CD4-positive, alpha-beta T cell (primary cell): ENCODE data around the gene TBR1. TPM values are rescaled to one million over a fixed set of nuclear protein-coding genes. Genes with fewer than 3 reads are reported as not detected.

Experiments
- ATAC-seq: fragments of 200-7000 bp; cut with Tn5 transposase; one replicate; pipeline ENCODE4 v1.10.0; 2022; ENCODE audit warnings: mild to moderate bottlenecking; ENCODE audit not compliant: poor library complexity
- CTCF ChIA-PET: fragments of 350-600 bp; sonication (Branson Sonifier 250); formaldehyde crosslinking; loops from one replicate; lab custom pipeline; 2021; ENCODE audit warnings: antibody characterized with exemption, inconsistent platforms; lab: Charles Lee
- POLR2A ChIA-PET: fragments of 350-600 bp; sonication (Branson Sonifier 250); formaldehyde crosslinking; loops from one replicate; lab custom pipeline; 2021; ENCODE audit warnings: antibody characterized with exemption, inconsistent platforms; lab: Charles Lee
- DNase-seq, 14 experiments: peaks; one replicate each; pipeline ENCODE4 v3.0.0-alpha.2; 2013 to 2020; ENCODE audit warnings: mixed read lengths in 2 of 14
- H3K27ac ChIP-seq, 2 donors: one replicate each; pipeline versions ENCODE4 v1.5.1 to v1.7.0; 2013; ENCODE audit warnings: low read length in 2 of 2, low read depth in 1 of 2, mild to moderate bottlenecking in 1 of 2
- H3K27me3 ChIP-seq, 2 experiments: 1 replicate in 1 of 2; 2 replicates in 1 of 2; pipeline versions ENCODE4 v1.6.1 to v1.7.0; 2013; ENCODE audit warnings: low read length in 2 of 2, control low read depth in 1 of 2, mild to moderate bottlenecking in 1 of 2, moderate library complexity in 1 of 2; ENCODE audit not compliant: insufficient read depth in 2 of 2, control insufficient read depth in 1 of 2
- H3K36me3 ChIP-seq: one replicate; pipeline ENCODE4 v1.6.1; 2013; ENCODE audit warnings: low read length, control low read depth; ENCODE audit not compliant: insufficient read depth
- H3K4me1 ChIP-seq: one replicate; pipeline ENCODE4 v1.6.1; 2013; ENCODE audit warnings: low read length, control low read depth; ENCODE audit not compliant: insufficient read depth
- H3K4me3 ChIP-seq: one replicate; pipeline ENCODE4 v1.5.1; 2013; ENCODE audit warnings: mild to moderate bottlenecking, low read length, moderate library complexity
- H3K9me3 ChIP-seq, 2 experiments: 1 replicate in 1 of 2; 2 replicates in 1 of 2; pipeline versions ENCODE4 v1.6.1 to v1.7.0; 2013; ENCODE audit warnings: low read length in 2 of 2, mild to moderate bottlenecking in 2 of 2, control low read depth in 1 of 2, moderate library complexity in 1 of 2; ENCODE audit not compliant: control insufficient read depth in 1 of 2, insufficient read depth in 1 of 2
- H3K27ac Mint-ChIP-seq: one replicate; pipeline ENCODE4 v1.8.0; 2020; ENCODE audit warnings: mixed read lengths
- H3K27me3 Mint-ChIP-seq: one replicate; pipeline ENCODE4 v1.8.0; 2021; ENCODE audit warnings: mixed read lengths
- H3K36me3 Mint-ChIP-seq: one replicate; pipeline ENCODE4 v1.8.0; 2021; ENCODE audit warnings: low read depth, mixed read lengths
- H3K4me1 Mint-ChIP-seq: one replicate; pipeline ENCODE4 v1.8.0; 2021; ENCODE audit warnings: low read depth, mixed read lengths
- H3K4me3 Mint-ChIP-seq: one replicate; pipeline ENCODE4 v1.8.0; 2020; ENCODE audit warnings: mild to moderate bottlenecking, mixed read lengths
- H3K9me3 Mint-ChIP-seq: one replicate; pipeline ENCODE4 v1.8.0; 2020; ENCODE audit warnings: mixed read lengths
- intact Hi-C, 2 experiments: fragments of 100-400 bp; cut with DNase I in 1 of 2; cut with micrococcal nuclease in 1 of 2; formaldehyde crosslinking; loops; one replicate each; pipeline versions ENCODE4 v1.15.1 to v1.9.0; 2023 to 2025; cut with DNase I, micrococcal nuclease
- polyA plus RNA-seq, 2 donors: library from polyadenylated mRNA; unstranded; fragments of 120-200 nt; gene quantifications; one replicate each; pipeline ENCODE4 v1.2.1, GENCODE V29; 2013
- total RNA-seq, 174 experiments: library from RNA in 2 of 174; stranded (reverse) in 2 of 174; gene quantifications; one replicate each; pipeline ENCODE4 v1.2.3 and lab custom pipeline; 2021 to 2026
- TF ChIP-seq, protein P1 (sequence below): fragments of 200-600 bp; IDR thresholded peaks from one replicate; pipeline ENCODE4 v1.8.0; 2022; ENCODE audit warnings: antibody characterized with exemption, mild to moderate bottlenecking

The TBR1 gene
- total RNA-seq (not detected), total RNA-seq (lab: John Stamatoyannopoulos, UW) (0 to 0.23 (median 0) reads per million in 172 experiments)
- not detected for polyA plus RNA-seq (2013, experiment 1 of 2)
- polyA plus RNA-seq (2013, experiment 2 of 2): not detected

- intact Hi-C loops: loop anchor here in 1 of 2 experiments (5.0 kb wide), 1 partner anchor 279 kb away; no protein-coding TSS in a partner anchor
- Histone ChIP-seq H3K27me3 (peaks cover 62 to 75% of the 10 kb centered on the region in 2 experiments), H3K36me3 (no peaks in the 10 kb centered on the region), H3K4me3 (peak within 1 kb of the TSS; percentile 27), H3K4me1 (peaks cover 48% of the 10 kb centered on the region), H3K9me3 (peaks cover 0 to 20% of the 10 kb centered on the region in 2 experiments), H3K27ac (no peak within 1 kb of the TSS)
- CTCF ChIA-PET: interaction anchor here (0.6 kb wide), 1 partner anchor 104 kb away, joined by 4 read pairs; no protein-coding TSS in a partner anchor
- H3K9me3 Mint-ChIP-seq: no peaks in the 10 kb centered on the region
- peaks cover 52% of the 10 kb centered on the region for H3K4me1 Mint-ChIP-seq
- ATAC-seq (no peak), DNase-seq (peak in 4 of 14 experiments; percentile 6 to 36 (median 17))
- peaks cover 76% of the 10 kb centered on the region for H3K27me3 Mint-ChIP-seq
- peaks cover 6% of the 10 kb centered on the region for H3K36me3 Mint-ChIP-seq
- H3K27ac Mint-ChIP-seq: no peak within 1 kb of the TSS
- POLR2A ChIA-PET: interaction anchor here (1.5 kb wide), 1 partner anchor 9 kb away, joined by 6 read pairs; no protein-coding TSS in a partner anchor
- H3K4me3 Mint-ChIP-seq: peak within 1 kb of the TSS; percentile 71
- TF ChIP-seq, protein P1, sequence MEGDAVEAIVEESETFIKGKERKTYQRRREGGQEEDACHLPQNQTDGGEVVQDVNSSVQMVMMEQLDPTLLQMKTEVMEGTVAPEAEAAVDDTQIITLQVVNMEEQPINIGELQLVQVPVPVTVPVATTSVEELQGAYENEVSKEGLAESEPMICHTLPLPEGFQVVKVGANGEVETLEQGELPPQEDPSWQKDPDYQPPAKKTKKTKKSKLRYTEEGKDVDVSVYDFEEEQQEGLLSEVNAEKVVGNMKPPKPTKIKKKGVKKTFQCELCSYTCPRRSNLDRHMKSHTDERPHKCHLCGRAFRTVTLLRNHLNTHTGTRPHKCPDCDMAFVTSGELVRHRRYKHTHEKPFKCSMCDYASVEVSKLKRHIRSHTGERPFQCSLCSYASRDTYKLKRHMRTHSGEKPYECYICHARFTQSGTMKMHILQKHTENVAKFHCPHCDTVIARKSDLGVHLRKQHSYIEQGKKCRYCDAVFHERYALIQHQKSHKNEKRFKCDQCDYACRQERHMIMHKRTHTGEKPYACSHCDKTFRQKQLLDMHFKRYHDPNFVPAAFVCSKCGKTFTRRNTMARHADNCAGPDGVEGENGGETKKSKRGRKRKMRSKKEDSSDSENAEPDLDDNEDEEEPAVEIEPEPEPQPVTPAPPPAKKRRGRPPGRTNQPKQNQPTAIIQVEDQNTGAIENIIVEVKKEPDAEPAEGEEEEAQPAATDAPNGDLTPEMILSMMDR: no peak
Measured at GRCh38 chr2:161415987-161416707, at the start of gene TBR1. Gene TBR1, plus strand, starts transcription at chr2:161416297. Its CDS starts 114 bp downstream, at chr2:161416411.

DNA sequence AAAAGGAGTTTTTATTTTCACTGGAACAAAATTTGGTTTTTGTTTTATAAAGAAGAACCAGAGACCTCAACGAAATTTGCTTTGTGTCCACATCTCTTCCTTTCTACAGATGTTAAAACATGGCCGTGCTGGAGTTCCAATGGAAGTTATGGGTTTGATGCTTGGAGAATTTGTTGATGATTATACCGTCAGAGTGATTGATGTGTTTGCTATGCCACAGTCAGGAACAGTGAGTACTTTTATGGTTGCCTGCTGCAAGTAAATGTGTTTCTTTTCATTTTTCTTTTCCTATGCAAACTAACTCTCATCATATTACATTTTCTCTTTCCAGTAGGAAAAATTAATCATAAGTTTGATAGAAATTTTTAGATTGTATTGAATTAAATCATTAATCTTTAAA lies 48.4 kb upstream of the TBR1 start:
- H3K27me3 ChIP-seq: no peaks in the 10 kb centered on the region
- H3K36me3 ChIP-seq: peaks cover 36% of the 10 kb centered on the region
- peaks cover 79% of the 10 kb centered on the region for H3K36me3 Mint-ChIP-seq
- peaks cover 4% of the 10 kb centered on the region for H3K4me1 Mint-ChIP-seq
- no peaks in the 10 kb centered on the region for H3K27me3 Mint-ChIP-seq
- H3K4me3 Mint-ChIP-seq: no peak overlapping the region
- intact Hi-C loops: no loop called here
- H3K9me3 ChIP-seq: peaks cover 3 to 5% of the 10 kb centered on the region in 2 experiments
- no peak overlapping the region for H3K4me3 ChIP-seq
- H3K27ac Mint-ChIP-seq: no peak overlapping the region
- CTCF ChIA-PET: no interaction called here
- no peak overlapping the region for H3K27ac ChIP-seq
- no peak for DNase-seq
- POLR2A ChIA-PET: no interaction called here
- TF ChIP-seq, protein P1: no peak
- ATAC-seq: no peak
- H3K9me3 Mint-ChIP-seq: peaks cover 2% of the 10 kb centered on the region
- no peaks in the 10 kb centered on the region for H3K4me1 ChIP-seq

- no peak for ATAC-seq
- Histone ChIP-seq H3K4me1 (no peaks in the 10 kb centered on the region), H3K27me3 (no peaks in the 10 kb centered on the region), H3K27ac (no peak overlapping the region), H3K9me3 (no peaks in the 10 kb centered on the region), H3K36me3 (peaks cover 36% of the 10 kb centered on the region), H3K4me3 (no peak overlapping the region)
- CTCF ChIA-PET: no interaction called here
- no peak overlapping the region for H3K27ac Mint-ChIP-seq
- peaks cover 4% of the 10 kb centered on the region for H3K4me1 Mint-ChIP-seq
- H3K9me3 Mint-ChIP-seq: no peaks in the 10 kb centered on the region
- H3K27me3 Mint-ChIP-seq: no peaks in the 10 kb centered on the region
- peaks cover 63% of the 10 kb centered on the region for H3K36me3 Mint-ChIP-seq
- POLR2A ChIA-PET: no interaction called here
- no peak overlapping the region for H3K4me3 Mint-ChIP-seq
- intact Hi-C loops: no loop called here
- no peak for DNase-seq
- TF ChIP-seq, protein P1: no peak
Measured at GRCh38 chr2:161369311-161369710, 46.8 kb upstream of the TBR1 start.
